Sigmoid colon (tissue), 3 donors: ENCODE data around the gene LPO.

Experiments
- CTCF ChIP-seq, 4 experiments: fragments of 450-650 bp in 3 of 4; fragments of 200-600 bp in 1 of 4; IDR thresholded peaks; one replicate each; pipeline ENCODE4 v1.5.1; 2016 to 2019; ENCODE audit warnings: antibody characterized with exemption in 4 of 4, mild to moderate bottlenecking in 3 of 4, moderate library complexity in 2 of 4
- POLR2A ChIP-seq, 2 donors: fragments of 450-650 bp; IDR thresholded peaks; one replicate each; pipeline ENCODE4 v1.6.1; 2016; ENCODE audit warnings: antibody characterized with exemption in 2 of 2, mild to moderate bottlenecking in 2 of 2, moderate library complexity in 2 of 2

DNA sequence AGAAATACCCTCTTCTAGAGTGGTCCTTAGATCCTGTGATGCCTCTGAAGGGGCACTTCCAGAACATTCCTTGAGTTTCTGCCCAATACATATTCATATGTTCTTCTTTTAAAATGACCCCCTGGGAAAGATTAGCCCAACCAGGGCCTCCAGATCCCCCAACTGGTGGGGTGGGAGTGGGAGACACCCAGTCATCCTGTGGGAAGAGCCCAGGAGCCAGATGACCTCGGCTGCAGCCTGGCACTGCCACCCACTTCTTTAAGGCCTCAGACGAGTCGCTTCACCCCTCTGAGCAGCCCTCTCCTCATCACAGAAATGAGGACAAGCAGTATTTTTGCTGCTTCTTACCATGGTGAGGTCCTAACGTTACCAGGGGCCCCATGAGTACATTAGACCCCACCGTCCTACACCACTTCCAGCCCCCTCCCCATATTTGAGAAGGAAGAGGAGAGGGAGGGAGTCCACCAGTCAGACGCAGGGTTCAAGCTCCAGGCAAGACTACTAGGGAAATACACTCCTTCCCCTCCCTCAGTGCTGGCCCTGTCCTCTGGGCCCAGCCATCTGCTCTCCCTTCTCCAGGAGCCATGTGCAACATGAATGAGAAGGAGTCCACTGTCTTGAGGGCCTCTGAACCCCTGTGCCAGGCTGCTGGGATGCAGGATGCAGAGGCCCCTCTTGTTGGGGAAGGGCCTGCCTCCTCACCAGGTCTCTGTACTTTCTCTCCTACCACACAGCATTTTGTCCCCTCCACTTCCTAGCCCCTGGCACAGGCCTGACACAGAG is 30.6 kb downstream of the LPO start:
- TF ChIP-seq CTCF (IDR thresholded peaks at IDR 0.05) (no peak), POLR2A (IDR thresholded peaks at IDR 0.05) (no peak)
